Choroid plexus epithelial cell (primary cell): Measurements from ENCODE around the gene ASPSCR1.

Source experiments
- DNase-seq: peaks from one replicate; pipeline ENCODE4 v3.0.0-alpha.2; 2010; ENCODE audit warnings: low read depth
- H3K4me3 ChIP-seq: 2 replicates; pipeline ENCODE4 v1.5.1; 2011; ENCODE audit warnings: low read depth, mild to moderate bottlenecking, control low read depth, low read length, moderate library complexity
- TF ChIP-seq, protein P1 (sequence below): conservative IDR thresholded peaks from 2 replicates; pipeline ENCODE4 v1.5.1; 2011; ENCODE audit warnings: low read depth, mild to moderate bottlenecking, control low read depth, inconsistent platforms, low read length, moderate library complexity

Gene ASPSCR1

DNA sequence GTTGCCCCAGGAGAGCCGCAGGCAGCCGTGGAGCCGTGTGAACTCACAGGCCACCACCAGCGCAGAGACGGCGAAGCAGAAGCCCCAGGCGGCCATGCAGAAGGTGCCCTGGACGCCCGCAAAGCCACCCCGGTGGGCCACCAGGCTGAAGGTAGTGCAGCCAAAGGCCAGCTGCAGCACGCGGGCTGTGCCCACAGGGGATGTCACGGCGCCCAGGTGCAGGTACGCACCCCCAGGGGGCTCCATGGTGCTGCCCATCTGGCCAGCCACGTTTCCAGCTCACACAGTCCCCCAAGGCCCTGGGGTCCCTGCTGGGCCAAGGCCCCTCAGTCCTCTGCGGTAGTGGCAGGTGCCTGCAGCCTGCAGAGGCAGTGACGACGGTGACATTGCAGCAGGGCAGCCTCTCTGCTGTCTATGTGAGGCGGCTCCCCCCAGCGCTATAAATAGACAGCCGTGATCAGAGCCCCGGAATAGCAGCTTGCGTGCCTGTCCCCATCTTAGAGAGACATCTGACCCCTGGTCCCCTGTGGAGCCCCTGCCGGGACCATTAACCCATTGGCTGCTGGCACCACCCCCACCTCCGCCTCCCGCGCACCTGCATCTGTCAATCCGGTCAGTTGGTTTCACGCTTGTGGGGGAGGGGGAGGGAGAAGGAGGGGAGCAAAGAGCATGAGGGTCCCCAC lies 35.8 kb upstream of the ASPSCR1 start:
- no peak overlapping the region for H3K4me3 ChIP-seq
- TF ChIP-seq, protein P1, sequence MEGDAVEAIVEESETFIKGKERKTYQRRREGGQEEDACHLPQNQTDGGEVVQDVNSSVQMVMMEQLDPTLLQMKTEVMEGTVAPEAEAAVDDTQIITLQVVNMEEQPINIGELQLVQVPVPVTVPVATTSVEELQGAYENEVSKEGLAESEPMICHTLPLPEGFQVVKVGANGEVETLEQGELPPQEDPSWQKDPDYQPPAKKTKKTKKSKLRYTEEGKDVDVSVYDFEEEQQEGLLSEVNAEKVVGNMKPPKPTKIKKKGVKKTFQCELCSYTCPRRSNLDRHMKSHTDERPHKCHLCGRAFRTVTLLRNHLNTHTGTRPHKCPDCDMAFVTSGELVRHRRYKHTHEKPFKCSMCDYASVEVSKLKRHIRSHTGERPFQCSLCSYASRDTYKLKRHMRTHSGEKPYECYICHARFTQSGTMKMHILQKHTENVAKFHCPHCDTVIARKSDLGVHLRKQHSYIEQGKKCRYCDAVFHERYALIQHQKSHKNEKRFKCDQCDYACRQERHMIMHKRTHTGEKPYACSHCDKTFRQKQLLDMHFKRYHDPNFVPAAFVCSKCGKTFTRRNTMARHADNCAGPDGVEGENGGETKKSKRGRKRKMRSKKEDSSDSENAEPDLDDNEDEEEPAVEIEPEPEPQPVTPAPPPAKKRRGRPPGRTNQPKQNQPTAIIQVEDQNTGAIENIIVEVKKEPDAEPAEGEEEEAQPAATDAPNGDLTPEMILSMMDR, result no peak
- DNase-seq, result no peak

DNA sequence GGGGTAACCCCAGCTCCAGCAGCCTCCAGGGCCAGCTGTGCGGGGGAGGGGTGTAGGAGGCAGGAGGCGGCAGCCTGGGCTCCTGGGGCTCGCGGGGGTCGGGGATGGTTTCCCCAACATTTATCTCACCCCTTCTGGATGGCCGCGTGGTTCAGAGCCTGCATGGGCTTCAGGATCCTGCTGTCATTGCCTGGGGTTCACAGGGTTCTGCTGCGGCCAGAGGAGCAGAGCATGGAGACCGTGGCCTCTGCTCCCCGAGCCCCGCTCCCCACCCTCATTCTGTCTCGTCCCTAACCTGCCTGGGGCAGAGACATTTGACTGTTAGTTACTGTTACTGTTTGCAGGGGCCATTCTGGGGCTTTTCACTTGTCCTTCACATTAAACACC lies 35.3 kb upstream of the ASPSCR1 start:
- TF ChIP-seq, protein P1, result no peak
- DNase-seq, result no peak
- no peak overlapping the region for H3K4me3 ChIP-seq

DNA sequence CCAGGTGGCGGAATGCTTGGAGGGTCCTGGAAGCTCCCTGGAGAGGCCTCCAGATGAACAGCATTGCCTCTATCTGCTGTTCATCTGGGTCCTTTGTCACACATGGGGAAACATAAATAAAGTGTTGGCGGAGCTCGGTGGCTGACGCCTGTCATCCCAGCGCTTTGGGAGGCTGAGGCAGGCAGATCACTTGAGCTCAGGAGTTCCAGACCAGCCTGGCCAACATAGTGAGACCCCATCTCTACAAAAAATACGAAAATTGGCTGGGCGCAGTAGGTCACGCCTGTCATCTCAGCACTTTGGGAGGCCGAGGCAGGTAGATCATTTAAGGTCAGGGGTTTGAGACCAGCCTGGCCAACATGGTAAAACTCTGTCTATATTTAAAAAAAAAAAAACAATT lies 32.6 kb upstream of the ASPSCR1 start:
- TF ChIP-seq, protein P1, result no peak
- no peak overlapping the region for H3K4me3 ChIP-seq
- DNase-seq, result no peak

DNA sequence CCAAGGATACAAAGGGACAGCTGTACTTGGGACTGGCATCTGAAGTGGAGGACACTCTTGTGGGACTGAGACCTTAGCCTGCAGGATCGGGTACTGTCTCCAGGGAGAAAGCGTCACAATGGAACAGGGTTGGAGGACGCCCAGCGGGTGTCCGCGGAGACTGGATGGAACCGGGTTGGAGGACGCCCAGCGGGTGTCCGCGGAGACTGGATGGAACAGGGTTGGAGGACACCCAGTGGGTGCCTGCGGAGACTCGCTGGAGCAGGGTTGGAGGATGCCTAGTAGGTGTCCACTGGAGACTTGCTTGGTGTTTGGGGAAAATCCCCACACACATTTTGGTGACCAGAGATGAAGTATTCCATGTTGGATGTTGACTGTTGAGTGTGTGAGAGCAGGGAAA lies 30.2 kb upstream of the ASPSCR1 start, which contains the start of gene MYADML2:
TSS of gene MYADML2 (minus strand) at position 45 of the 400 bp plus-strand sequence. CDS start 5,492 bp downstream, outside the sequence.
- no peak within 1 kb of the TSS for H3K4me3 ChIP-seq
- TF ChIP-seq, protein P1, result no peak
- no peak for DNase-seq

DNA sequence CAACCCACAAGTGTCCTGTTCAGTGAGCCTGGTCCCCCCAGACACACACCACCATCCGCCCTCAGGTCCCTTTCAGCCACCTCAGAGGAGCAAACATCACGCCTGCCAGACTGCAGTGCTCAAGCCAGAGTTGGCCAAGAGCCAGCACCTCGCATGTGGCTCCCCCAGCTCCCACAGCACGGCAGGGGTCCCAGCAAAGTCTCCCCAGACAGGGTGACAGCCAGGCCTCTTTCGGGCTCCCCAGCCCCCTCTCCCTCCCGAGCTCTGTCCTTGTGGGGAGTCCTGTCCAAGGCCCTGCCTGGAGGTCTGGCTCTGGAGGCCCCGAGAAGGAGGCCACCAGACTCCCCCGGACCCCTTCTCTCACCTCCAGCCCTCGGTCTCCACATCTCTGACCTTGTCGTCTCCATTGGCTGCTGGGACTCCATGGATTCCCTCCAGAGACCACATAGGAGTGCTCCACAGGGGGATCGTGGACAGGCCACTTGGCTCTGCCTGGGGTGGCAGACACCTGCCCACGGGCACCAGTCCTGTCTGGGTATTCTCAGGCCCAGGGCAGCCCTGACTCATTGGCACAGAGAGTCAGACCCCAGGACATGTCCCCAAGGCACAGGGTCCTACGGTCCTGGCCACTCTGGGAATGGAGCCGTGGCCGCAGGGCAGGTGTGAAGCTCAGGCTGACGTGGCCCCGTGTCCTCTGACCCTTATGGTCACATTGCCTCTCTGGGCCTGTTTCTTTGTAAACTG lies 28.6 kb upstream of the ASPSCR1 start:
- TF ChIP-seq, protein P1, result no peak
- no peak for DNase-seq
- H3K4me3 ChIP-seq, result no peak overlapping the region

DNA sequence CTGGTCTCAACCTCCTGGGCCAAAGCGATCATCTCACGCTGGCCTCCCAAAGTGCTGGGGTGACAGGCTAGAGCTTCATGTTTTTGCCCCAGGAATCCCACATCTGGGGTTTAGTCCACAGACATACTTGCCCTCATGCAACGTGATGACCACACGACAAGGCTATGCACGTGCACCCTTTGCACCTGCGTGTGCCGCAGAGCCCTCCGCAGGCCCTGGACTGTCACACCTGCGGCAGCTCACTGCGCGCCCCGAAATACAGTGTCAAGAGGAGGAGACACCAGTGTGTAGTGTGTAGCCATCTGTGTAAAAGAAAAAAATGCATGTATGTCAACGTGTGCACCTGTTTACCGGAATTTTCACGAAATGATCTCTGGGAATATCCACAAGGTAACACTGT lies 26.9 kb upstream of the ASPSCR1 start:
- TF ChIP-seq, protein P1, result no peak
- no peak overlapping the region for H3K4me3 ChIP-seq

More for the DNA sequence above, 26.9 kb upstream of the ASPSCR1 start:
- no peak for DNase-seq
